Stimulated activated CD4-positive, alpha-beta T cell treated with anti-CD3 and anti-CD28 coated beads, TNF-alpha, amount 100 ng/mL, for 4 hours (primary cell): Measurements from ENCODE around the gene EPHA4.

Source experiments
- DNase-seq, 3 experiments: peaks; one replicate each; pipeline ENCODE4 v3.0.0-alpha.2; 2020; ENCODE audit warnings: low read depth in 3 of 3

The EPHA4 gene

DNA sequence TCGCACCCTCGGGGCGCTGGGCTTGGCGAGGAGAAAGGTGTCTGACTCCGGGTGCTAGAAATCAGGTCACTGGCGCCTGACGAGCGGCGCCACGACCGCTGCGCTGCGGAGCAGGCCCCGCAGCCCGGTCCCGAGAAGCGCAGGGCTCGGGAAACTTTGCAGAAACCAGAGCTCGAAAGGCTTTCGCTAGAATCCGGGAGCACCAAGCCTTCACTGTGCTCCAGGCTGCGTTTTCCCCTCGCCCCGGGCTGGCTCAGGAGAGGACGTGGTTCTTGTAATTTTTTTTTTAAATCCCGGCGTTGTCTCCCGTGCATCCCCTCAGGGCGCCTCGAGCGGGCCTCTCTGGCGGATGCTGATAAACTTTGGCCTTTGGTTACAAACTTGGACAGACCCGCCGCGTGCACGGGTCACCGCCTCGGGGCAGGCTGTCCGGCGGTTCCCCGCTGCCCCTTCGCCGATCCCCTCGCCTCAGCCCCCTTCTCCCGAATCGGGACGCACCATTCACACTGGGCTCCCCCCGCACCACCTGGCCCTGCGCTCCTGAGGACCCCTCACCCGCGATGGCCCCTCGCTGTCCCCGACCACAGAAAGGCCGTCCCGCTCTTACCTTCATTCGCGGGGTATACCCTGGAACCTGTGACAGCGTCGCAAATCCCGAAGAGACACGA, 419 bp downstream of the EPHA4 start:
- peak in 2 of 3 experiments; percentile 3 to 17 for DNase-seq

DNA sequence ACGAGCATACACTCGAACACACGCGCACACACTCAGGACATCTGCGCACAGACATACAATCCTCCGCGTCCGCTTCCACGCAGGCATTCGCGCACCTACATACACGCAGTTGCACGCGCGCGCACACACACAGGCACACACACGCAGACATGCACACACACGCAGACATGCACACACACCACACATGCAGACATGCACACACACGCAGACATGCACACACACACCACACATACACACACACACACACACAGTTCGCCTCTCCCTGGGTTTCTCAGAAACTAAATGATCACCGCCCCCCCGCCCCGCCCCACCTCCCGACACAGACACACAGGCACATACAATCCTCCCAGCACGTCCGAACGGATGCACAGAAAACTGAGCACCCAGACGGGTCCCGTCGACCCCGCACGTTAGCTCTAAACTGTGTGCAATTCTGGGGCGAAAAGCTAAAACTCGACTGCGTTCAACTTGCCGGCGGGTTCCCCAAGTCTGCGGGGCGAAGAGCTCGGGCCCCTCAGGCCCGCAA, 1.0 kb downstream of the EPHA4 start:
- DNase-seq = peak in 2 of 3 experiments; percentile 5

DNA sequence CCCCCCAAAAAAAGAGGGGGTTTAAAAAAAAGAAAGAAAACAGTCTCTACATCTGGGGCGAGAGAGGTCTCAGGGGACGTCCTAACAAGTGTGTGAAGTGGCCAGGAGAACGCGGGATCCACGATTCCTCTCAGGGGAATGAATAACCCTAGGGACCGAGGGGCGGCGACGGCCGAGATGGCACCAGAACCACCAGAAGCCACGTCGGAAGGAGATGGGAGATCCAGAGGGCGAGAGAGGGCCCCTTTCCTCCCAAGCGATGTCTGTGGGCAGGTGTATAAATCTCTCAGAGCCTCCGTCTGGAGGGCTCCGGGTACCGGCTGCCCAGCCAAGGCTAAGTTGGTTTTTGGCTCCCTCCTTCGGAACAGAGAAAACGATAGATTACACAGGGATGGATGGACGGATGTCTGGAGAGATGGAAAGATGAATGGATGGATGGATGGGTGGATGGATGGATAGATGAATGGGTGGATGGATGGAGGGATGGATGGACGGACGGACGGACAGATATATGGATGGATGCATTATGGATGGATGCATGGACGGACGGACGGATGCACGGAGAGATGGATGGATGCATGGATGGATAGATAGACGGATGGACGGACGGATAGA, 1.7 kb downstream of the EPHA4 start:
- no peak for DNase-seq

DNA sequence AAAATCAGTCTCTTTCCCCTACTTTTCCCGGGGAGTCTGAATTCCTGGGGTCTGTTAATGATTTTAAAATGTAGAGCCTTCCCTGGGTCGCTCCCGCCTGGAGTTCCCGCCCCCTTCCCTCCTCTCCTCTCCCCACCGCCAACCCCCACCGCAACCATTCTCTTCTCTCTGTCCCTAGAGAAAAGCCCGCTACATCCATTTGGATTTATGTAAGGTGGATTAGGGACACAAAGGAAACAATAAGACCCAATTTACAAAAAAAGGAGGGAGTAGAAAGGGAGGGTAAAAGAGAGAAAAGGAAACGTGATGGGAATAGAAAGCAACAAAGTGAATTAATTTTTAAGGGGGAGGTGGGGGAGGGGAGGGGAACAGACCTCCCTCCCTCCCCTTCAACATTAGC, 2.2 kb downstream of the EPHA4 start:
- no peak for DNase-seq

DNA sequence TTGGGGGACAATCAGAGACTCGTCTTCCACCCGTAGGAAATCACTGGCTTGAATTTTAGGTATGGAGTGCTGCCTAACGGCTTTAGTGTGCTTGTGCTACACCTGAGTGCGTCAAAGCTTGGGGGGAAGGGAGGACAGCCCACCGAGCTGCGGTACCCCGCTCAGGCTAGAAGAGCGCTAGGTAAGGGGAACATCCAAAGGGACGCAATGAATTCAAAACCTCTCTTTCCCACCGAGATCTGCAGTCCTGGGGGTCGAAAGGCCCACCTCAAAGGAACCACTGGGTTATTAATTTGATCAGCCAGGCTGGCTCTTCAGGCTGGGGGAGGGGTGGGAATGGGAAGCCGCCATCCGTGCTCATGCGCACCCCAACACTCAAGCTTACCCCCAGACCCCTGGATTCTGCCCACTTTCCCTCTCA, 2.7 kb downstream of the EPHA4 start:
- DNase-seq = no peak

DNA sequence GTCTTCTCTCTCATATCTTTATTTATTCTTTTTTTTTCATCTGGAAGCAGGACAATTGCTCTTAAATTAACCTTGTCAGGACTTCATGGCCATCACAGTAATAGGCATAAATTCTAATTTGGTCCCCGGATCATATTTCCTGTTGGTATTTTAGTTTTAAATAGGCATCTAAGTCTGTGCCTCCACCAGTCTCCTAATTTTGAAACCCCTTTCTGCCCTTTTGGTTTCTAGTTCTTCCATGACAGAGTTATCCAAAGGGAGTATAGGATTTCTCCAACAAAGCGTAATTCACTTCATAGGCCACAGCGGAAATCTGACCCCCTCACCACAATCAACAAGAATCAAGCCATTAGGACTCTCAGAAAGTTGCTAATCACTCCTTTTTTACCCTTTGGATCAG, 3.8 kb downstream of the EPHA4 start:
- DNase-seq = no peak

DNA sequence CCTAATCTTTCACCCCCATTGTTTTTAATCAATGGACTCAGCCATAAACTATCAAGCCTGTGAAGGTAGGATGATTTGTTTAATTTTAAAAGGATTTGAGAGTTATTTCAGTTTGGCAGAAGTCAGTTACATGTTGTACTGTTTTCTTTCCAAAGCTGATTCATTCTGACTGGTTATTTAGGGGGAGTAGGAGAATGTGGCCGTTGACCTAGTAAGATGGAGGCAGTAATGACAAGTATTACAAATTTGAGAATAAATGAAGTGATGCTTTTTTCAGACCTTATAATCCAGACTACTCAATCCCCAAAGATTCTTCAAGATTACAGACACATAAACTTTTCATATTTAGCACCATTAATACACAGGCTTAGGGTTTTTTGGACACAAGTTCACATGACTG, 4.3 kb downstream of the EPHA4 start:
- no peak for DNase-seq

DNA sequence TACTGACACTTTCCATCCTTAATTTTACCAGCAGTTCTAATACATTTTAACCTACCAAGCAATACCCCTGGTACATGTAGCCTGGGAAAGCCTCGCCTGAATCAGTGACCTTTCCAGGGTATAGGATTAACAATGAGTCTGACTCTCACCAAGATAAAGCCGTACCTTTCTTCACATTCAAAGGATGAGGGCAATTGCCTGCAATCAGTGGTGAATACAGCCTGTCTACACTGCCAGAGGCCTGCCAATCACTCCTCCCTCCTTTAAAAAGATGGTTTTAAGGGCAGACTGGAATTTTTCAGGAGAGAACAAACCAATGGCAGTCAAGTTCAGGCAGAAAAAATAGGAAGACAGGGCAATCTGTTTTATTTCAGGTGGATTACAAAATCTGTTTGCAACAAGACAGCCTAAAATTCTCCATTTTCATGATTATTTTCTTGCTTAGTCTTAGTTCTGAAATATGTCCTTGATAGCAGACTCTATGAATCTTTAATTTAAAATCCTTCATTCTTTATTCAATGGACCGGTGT, 4.8 kb downstream of the EPHA4 start:
- DNase-seq = no peak

DNA sequence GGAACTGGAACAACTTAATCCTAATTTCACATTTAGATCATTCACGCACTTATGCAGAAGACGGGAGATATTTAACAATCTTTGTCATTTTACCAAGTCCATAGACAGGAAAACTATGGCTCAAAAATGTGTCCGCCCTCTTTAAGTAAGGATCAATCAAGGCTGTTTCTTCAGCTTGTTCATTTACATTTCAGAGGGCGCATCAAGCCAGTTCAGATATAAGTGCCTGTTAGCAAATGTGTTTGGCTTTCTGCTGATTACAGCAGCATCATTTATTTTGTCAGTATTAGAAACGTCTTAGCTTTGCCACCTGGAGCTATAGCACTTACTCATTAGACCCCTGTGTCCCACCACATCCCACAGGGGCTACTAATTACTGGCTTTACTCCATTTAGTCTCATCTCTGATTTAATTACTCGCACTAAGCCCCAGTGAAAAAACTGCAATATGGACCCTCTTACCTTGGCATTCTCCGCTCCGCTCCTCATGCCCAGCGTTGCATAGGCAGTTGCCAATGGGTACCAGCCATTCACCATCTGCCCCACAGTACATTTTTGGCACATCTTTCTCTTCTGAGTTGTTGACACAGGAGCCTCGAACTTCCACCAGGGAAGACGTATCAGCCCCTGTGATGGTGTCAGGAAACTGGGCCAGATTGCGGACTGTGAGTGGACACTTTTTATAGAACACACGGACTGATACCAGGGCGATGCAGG, 8.7 kb downstream of the EPHA4 start:
- no peak for DNase-seq

DNA sequence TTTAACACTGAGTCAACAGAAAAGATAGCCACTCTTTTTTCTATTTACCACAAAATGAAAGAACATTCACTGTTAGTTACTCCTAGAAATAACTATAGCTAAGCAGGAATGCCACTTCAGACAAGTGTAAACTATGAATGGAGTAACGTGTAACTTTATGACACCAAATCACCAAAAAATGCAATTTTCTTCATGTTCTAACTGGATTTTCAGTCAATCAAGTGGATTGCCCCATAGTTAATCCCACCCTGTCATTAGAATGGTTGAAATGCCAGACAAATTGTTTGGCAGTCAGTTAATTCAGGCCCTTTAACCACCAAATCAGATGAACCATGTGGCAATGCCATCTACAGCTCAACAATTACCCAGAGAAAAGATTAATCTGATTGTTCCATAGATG, 9.9 kb downstream of the EPHA4 start:
- no peak for DNase-seq

DNA sequence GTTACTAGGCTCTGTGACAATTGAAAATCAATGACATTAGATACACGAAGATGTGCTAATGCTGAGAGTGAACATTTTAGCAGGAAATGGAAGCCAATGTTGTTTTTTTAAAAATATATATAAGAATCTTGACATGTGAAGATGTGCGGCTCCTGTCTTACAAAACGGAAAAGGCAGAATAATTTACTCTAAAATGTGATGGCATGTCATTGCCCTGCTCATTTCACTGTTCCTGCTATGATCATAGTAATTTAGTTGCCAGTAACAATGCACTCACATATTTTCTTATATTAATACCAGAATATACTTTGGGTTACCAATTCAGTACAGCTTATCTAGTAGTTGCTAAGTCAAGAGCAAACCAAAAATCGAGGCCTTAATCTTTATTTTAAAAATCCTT, 10.3 kb downstream of the EPHA4 start:
- DNase-seq = no peak

DNA sequence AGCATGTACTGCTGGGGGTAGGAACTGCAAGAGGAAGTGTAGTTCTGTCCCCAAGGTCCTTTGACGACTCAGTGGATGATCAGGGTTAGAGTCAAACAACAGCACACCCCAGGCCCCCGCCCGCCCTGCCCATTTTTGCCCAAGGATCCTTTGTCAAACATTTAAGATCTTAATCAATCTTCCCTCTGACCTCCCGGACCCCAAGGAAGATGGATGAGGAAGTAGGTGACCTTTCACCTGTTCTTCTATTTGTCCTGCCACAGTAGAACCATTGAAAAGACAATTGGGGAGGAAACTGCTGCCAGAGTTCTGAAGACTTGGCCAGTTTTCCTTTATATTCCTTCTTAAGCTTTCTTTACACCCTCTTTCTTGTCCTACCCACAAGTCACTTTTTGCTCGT, 12.1 kb downstream of the EPHA4 start:
- no peak for DNase-seq

DNA sequence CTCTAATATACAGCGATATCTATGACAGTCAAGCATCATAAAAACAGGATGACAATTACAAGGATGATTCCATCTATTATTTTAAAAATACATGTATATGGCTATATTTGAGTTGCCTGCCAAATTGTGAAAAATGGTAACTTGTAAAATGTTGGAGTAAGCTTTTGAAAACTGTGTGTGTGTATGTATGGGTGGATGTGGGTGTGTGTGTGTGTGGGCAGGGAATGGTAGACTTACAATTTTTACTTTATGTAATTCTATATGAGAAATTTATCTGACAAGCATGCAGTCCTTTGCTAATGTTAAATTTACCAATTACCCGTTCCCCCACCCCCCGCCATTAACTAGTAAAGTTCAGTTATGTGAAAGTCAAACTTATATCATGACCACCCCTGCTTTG, 14.0 kb downstream of the EPHA4 start:
- DNase-seq = no peak

DNA sequence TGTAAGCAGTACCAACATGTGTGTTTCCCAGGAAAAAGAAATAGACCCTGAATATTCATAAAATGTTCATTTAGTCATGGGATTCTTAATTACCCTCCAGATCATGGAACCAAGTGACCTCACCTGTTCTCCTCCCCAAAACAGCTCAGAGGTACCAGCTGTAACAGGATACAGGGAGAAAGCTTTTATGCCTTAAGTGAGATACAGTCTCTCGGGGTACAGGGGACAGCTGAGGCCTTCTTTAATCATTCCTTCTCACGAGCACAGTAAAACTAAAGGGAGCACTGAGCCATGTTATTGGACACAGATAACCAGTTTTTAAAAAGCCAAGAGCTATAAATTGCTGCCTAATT, 16.6 kb downstream of the EPHA4 start:
- no peak for DNase-seq

DNA sequence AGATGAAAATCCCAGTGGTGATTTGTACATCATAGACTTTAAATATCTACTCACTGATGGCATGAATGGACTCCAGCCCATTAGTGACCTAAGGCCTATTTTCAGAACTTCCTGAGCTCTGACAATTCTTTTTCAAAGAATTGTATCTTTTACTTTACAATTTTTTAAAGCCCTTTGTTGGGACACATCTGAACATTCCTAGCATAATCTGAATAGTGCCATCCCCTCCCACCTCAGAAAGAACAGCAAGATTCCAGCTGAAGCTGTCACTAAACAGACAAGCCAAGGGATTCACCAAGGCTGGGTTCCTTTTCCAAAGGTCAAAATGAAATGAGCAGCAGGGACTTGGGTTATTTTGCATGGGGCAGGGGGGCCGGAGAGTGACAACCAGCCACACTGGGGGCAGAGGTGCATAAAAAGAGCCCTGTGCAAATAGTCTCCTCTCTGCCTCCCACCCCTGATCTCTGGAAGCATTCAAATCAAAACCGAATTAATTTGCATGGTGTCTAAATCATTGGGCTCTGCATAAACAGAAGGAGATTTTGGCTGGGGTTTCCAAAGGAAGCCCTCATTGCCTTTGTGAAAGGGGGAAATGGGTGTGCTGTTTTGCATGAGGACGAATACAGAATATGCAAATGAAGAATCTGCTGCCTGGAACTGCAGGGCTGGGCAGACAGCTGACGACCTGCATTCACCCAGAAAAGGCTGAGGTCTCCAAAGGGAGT, 17.2 kb downstream of the EPHA4 start:
- DNase-seq = no peak

DNA sequence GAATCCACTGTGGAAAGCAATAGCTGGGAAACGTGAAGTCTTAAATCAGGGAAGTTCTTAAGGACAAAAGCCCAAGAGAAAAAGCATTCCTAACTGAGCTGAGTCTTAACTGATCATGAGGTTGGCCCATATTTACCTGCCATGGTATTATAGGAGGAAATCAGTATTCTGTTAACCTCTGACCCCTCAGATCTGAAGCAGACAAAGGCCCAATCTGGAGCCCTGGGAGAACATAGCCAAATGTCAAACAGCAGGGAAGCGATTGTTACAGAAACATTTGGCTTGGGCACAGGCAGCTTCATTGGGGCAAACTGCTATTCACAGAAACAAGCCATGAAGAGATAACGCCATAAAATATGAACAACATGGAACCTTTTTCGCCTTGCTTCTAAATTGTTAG, 18.8 kb downstream of the EPHA4 start:
- DNase-seq = no peak

DNA sequence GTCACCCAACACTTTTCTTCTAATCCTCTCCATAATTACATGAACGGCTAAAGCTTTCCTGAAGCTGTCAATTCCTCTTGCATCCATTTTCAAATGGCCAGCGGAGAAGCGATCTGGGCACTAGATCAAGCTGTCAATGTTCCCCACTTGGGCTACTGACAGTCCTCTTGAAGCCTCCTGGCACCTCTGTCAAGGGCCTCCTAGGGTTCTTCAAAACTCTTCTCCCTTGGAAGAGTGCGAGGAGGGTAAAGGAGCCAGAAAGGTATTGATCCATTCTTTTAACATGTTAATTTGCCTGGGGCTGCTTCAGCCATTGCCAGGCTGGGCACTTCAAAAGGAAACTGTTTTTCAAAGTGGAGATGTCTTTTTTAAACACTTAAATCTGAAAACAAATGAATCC, 19.8 kb downstream of the EPHA4 start:
- DNase-seq = no peak

DNA sequence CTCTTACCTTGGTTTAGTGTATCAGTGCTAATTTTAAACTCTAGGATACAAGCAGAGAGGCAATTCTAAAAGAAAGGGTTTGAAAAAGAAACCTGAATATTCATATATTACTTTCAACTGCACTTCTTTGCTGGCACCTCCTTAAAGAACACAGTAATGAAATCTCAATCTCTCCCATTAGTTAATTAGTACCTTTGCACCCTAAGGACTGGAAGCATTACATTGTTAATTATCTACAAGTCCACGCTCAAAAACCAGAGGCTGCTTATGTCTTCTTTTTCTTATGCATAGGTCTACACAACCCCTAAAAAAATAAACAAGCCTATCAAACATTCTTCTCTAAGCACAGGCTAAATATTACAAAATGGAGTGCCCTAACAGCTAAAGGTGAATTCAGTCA, 20.2 kb downstream of the EPHA4 start:
- DNase-seq = no peak

DNA sequence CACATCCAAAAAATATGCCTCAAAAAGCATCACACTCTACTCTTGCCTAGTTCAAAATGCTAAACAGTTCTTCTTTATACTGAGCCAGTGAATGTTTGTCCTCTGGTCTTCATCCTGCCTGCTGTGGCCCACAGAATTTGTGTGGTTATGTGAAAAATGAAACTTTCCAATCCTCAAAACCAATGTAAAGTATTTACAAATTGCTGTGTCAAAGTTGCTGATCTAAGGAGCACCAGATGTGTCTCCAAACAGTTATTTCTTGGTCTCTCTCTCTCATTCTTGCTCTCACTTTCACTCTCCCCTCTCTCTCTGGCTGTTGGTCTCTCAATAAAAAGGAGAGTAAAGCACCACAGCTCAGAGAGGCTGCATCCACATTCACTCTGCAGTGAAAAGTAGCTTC, 23.0 kb downstream of the EPHA4 start:
- DNase-seq = no peak

DNA sequence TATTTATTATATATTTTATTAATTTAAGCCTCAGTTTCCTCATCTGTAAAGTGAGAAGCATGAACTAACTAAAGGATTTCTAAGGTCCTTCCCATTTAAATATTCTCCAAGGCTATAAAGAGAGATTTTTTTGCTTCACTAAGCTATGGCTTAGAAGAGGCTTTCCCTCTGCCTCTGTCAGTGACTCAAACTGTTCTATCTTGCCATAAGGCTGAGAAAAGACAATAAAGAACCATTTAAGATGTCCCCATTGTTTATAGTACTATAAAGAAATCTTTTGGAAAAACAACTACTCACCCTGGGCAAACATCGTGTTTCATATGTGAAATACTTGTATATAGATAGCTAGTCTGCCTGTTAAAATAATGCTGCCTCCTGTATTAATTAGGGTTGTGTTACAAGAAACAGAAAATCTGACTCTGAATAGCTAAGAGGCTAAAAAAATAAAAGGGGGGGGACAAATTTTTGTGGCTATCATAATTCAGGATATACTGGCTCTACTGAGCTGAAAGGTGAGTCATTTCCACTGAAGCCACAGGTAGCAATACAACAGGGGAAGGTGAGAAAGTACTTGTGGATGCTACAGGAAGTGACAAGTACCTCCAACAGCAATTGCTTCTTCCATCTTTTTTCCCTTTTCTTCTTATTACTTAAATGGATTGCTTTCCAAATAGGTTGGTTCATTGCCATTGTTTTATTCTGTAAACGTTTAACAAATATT, 25.4 kb downstream of the EPHA4 start:
- DNase-seq = no peak

DNA sequence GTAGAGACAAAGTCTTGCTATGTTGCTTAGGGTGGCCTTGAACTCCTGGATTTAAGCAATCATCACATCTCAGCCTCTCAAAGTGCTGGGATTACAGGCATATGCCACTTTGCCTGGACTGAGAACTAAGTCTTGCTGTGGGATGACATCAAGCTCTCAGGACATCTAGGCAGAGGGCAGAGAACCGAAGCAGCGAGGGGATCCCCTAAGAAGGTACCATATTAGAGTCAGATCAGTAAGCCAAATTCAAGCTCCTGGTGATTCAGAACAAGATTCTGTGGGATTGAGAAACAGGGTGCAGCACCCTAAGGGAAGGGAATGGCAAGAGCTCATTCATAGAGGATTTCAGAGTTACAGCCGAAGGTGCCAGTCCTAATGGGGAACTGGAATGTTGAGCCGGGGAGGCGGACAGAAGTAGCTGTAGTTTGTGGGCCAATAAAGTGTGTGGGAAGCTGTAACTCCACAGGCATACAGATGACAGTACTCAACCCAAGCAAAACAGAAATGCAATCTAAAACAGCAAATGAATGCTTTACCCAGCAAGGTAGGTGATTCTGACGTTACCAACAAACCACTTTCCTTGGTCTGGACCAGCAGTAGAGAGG, 30.9 kb downstream of the EPHA4 start:
- no peak for DNase-seq
